Measurements from ENCODE around the gene ZMYND10.
A peak's percentile ranks its signal among the peaks of the same experiment; 100 is the strongest.

The ZMYND10 gene

GRCh38 chr3:50300681-50301254 is 44.8 kb downstream of the ZMYND10 start:
- DNase-seq: no peak

GRCh38 chr3:50299929-50300680 is 45.4 kb downstream of the ZMYND10 start:
- peak; percentile 37 for DNase-seq

DNA sequence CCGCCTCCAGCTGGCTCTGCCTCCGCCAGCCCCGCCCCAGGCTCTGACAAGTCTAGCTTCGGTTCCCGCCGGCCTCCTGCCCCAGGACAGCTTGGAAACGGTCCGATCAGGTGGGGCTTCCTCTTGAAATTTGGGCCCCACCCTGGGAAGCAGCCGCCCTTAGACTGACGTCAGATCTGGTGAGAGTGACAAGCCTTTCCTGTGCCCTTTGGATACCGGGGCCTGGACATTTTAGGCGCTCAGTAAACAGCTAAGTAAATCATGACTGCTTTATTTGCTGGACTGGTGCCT is 45.9 kb downstream of the ZMYND10 start:
- no peak for DNase-seq

- peak; percentile 100 for DNase-seq
Measured at GRCh38 chr3:50298836-50299637, 46.5 kb downstream of the ZMYND10 start, which contains the start of the genes HYAL3 and NAA80. Gene HYAL3, minus strand, starts transcription at chr3:50299405. Its CDS starts 3,803 bp downstream, at chr3:50295602. Gene NAA80, minus strand, starts transcription at chr3:50299405. Its CDS starts 1,942 bp downstream, at chr3:50297463.

DNA sequence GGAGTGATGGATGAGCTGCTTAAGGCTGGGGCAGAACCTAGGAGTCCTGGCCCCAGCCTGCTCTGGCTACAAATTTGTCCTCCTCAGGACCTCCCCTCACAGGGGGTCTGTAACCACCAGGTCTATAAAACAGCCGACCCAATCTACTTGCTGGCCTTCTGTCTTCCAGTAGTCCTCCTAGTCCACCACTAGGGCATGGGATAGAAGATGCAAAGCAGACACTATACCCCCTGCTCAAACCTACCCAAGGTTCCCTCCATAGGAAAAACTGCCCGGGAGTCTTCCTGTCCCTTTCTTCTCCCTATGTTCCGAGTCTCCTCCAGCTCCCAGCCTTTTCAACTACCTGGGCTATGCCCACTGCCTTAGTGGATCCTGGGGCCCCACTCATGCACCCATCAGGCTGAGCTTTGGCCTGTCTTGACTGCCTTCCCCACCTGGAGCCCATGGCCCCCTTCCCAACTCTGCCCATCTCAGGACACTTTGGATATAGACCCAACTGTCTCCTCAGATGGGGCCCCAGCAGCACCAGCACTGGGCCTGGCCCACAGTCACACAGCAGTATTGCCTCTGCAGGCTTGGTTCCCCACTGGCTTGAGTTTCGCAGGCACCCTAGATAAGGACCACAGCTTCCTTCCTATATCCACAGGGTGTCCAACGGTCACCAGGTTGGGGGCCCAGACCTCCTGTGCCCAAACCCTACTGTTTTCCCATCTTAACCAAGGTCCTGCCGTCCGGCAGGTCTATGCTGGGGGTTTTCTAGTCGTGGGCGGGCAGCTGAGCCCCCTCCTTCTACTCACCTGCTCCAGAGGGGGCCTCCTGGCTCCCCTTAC is 47.4 kb downstream of the ZMYND10 start:
- no peak for DNase-seq

DNA sequence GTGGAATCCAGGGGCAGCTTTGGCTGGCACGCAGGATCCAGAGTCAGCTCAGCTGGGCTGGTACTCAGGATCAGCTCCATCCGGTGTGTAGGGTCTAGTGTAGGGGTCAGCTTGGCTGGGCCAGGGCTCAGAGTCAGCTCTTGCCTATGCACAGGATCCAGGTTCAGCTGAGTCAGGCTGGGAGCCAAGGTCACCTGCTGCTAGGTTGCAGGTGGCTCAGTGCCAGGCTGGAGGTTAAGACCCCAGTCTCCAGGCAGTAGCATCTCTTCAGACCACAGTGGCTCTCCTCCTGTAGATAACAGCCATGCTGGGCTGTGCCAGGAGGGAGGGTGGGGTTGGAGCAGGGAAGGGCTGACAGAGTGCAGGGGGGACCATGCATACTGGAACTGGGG is 48.2 kb downstream of the ZMYND10 start:
- no peak for DNase-seq

GRCh38 chr3:50296721-50297383 is 48.7 kb downstream of the ZMYND10 start:
- DNase-seq: no peak

- no peak for DNase-seq
Measured at GRCh38 chr3:50295553-50296431, 49.7 kb downstream of the ZMYND10 start.

GRCh38 chr3:50294492-50295403 is 50.8 kb downstream of the ZMYND10 start:
- no peak for DNase-seq

- no peak for DNase-seq
Measured at GRCh38 chr3:50294089-50294488, 51.4 kb downstream of the ZMYND10 start.

- DNase-seq: no peak
Measured at GRCh38 chr3:50293079-50293801, 52.3 kb downstream of the ZMYND10 start.

- DNase-seq: peak; percentile 98
Measured at GRCh38 chr3:50292159-50293078, 53.1 kb downstream of the ZMYND10 start, which contains the start of gene IFRD2. Gene IFRD2, minus strand, starts transcription at chr3:50292429. Its CDS starts 155 bp downstream, at chr3:50292274.

All from activated CD4-positive, alpha-beta T cell treated with anti-CD3 and anti-CD28 coated beads, Interleukin-2, amount 50 U/mL, for 16 hours (primary cell).